GM23338 (cell line): ENCODE results near the gene NSUN7. TPM values are rescaled to one million over a fixed set of nuclear protein-coding genes. Genes with fewer than 3 reads are reported as not detected.
A peak's percentile ranks its signal among the peaks of the same experiment; 100 is the strongest.

ENCODE experiments used
- ATAC-seq: fragments of 200-7000 bp; cut with Tn5 transposase; 3 replicates; pipeline ENCODE4 v1.9.1; 2020
- DNase-seq: peaks from one replicate; pipeline ENCODE4 v3.0.0-alpha.2; 2015; ENCODE audit warnings: low spot score
- H2AFZ ChIP-seq: fragments of 200-600 bp; sonication (generic); 2 replicates; pipeline ENCODE4 v1.8.0; 2016; ENCODE audit warnings: antibody characterized with exemption, mild to moderate bottlenecking, moderate library complexity
- H3F3A ChIP-seq: fragments of 200-600 bp; sonication (generic); replicated peaks from 2 replicates; pipeline ENCODE4 v1.8.0; 2017; ENCODE audit warnings: antibody characterized with exemption, mixed run types, low read depth
- H3K27ac ChIP-seq: fragments of 200-600 bp; sonication (generic); 2 replicates; pipeline ENCODE4 v1.6.1; 2016; ENCODE audit warnings: low read depth
- H3K27me3 ChIP-seq: fragments of 200-600 bp; sonication (generic); 2 replicates; pipeline ENCODE4 v1.8.0; 2016; ENCODE audit warnings: mild to moderate bottlenecking, mixed run types, moderate library complexity; ENCODE audit not compliant: insufficient read depth
- H3K36me3 ChIP-seq: fragments of 200-600 bp; sonication (generic); 2 replicates; pipeline ENCODE4 v1.8.0; 2016; ENCODE audit warnings: mild to moderate bottlenecking; ENCODE audit not compliant: insufficient read depth
- H3K4me1 ChIP-seq: fragments of 200-600 bp; sonication (generic); 2 replicates; pipeline ENCODE4 v1.8.0; 2016; ENCODE audit warnings: mild to moderate bottlenecking, moderate library complexity; ENCODE audit not compliant: insufficient read depth
- H3K4me2 ChIP-seq: fragments of 200-600 bp; sonication (generic); 2 replicates; pipeline ENCODE4 v1.7.1; 2017; ENCODE audit warnings: mixed run types
- H3K4me3 ChIP-seq: fragments of 200-600 bp; sonication (generic); 2 replicates; pipeline ENCODE4 v1.6.1; 2016; ENCODE audit warnings: mixed run types
- H3K79me2 ChIP-seq: fragments of 200-600 bp; sonication (generic); replicated peaks from 2 replicates; pipeline ENCODE4 v1.8.0; 2017; ENCODE audit warnings: mild to moderate bottlenecking; ENCODE audit not compliant: insufficient read depth
- H3K9me2 ChIP-seq: fragments of 200-600 bp; sonication (generic); 2 replicates; pipeline ENCODE4 v1.8.0; 2017; ENCODE audit not compliant: insufficient read depth
- H4K20me1 ChIP-seq: fragments of 200-600 bp; sonication (generic); replicated peaks from 2 replicates; pipeline ENCODE4 v1.8.0; 2017; ENCODE audit warnings: mild to moderate bottlenecking; ENCODE audit not compliant: insufficient read depth
- H3K27ac Mint-ChIP-seq: 2 replicates; pipeline ENCODE4 v1.8.0; 2020; ENCODE audit warnings: inconsistent platforms, mild to moderate bottlenecking, moderate library complexity, mixed read lengths
- H3K27me3 Mint-ChIP-seq: 3 replicates; pipeline ENCODE4 v1.8.0; 2022; ENCODE audit warnings: low read depth, mild to moderate bottlenecking, moderate library complexity, mixed read lengths, inconsistent platforms; ENCODE audit not compliant: insufficient read depth, poor library complexity
- H3K36me3 Mint-ChIP-seq: 3 replicates; pipeline ENCODE4 v1.8.0; 2021; ENCODE audit warnings: low read depth, mild to moderate bottlenecking, inconsistent platforms, moderate library complexity, mixed read lengths
- H3K4me1 Mint-ChIP-seq: 3 replicates; pipeline ENCODE4 v1.8.0; 2020; ENCODE audit warnings: mild to moderate bottlenecking, inconsistent platforms, mixed read lengths
- H3K4me3 Mint-ChIP-seq: 3 replicates; pipeline ENCODE4 v1.8.0; 2021; ENCODE audit warnings: moderate library complexity, mild to moderate bottlenecking, inconsistent platforms, mixed read lengths
- H3K9me3 Mint-ChIP-seq: 3 replicates; pipeline ENCODE4 v1.8.0; 2020; ENCODE audit warnings: moderate library complexity, mild to moderate bottlenecking, inconsistent platforms, mixed read lengths
- CREB1 ChIP-seq: fragments of 250-450 bp; sonication (Bioruptor Pico); IDR thresholded peaks from 2 replicates; pipeline ENCODE4 v1.5.0; 2020; ENCODE audit warnings: low read depth, mild to moderate bottlenecking, moderate library complexity
- CTCF ChIP-seq, 2 experiments: fragments of 200-600 bp in 1 of 2; sonication (generic) in 1 of 2; conservative IDR thresholded peaks; 2 replicates each; pipeline versions ENCODE4 v1.5.1 to v1.6.1; 2016 to 2017; ENCODE audit warnings: antibody characterized with exemption in 2 of 2, low read depth in 2 of 2, mild to moderate bottlenecking in 2 of 2, moderate library complexity in 1 of 2
- ETS1 ChIP-seq: IDR thresholded peaks from 2 replicates; pipeline ENCODE4 v1.6.1; 2016; ENCODE audit warnings: antibody characterized with exemption
- EZH2 ChIP-seq: fragments of 200-600 bp; sonication (generic); IDR thresholded peaks from one replicate; pipeline ENCODE4 v1.8.0; 2017; ENCODE audit warnings: antibody characterized with exemption, mild to moderate bottlenecking, low read depth; ENCODE audit not compliant: unreplicated experiment
- EZH2phosphoT487 ChIP-seq: fragments of 200-600 bp; sonication (generic); IDR thresholded peaks from one replicate; pipeline ENCODE4 v1.8.1; 2018; ENCODE audit warnings: antibody characterized with exemption; ENCODE audit not compliant: unreplicated experiment
- JUNB ChIP-seq: IDR thresholded peaks from one replicate; pipeline ENCODE4 v1.6.1; 2016; ENCODE audit warnings: antibody characterized with exemption; ENCODE audit not compliant: unreplicated experiment
- NANOG ChIP-seq: IDR thresholded peaks from 2 replicates; pipeline ENCODE4 v1.6.1; 2016; ENCODE audit warnings: antibody characterized with exemption, borderline replicate concordance
- POLR2AphosphoS5 ChIP-seq: IDR thresholded peaks from 2 replicates; pipeline ENCODE4 v1.6.1; 2016; ENCODE audit warnings: antibody characterized with exemption, low read depth
- STAT1 ChIP-seq: IDR thresholded peaks from one replicate; pipeline ENCODE4 v1.6.1; 2016; ENCODE audit warnings: antibody characterized with exemption; ENCODE audit not compliant: unreplicated experiment
- ZNF114 ChIP-seq: fragments of 250-450 bp; sonication (Bioruptor Pico); IDR thresholded peaks from 2 replicates; pipeline ENCODE4 v1.5.0; 2020; ENCODE audit warnings: mild to moderate bottlenecking, moderate library complexity
- ZNF331 ChIP-seq: fragments of 250-450 bp; sonication (Bioruptor Pico); IDR thresholded peaks from 2 replicates; pipeline ENCODE4 v1.5.0; 2020; ENCODE audit warnings: low read depth, mild to moderate bottlenecking, moderate library complexity
- ZNF462 ChIP-seq: fragments of 250-450 bp; sonication (Bioruptor Pico); IDR thresholded peaks from 2 replicates; pipeline ENCODE4 v1.5.0; 2020; ENCODE audit warnings: mild to moderate bottlenecking, moderate library complexity
- polyA plus RNA-seq: library from polyadenylated mRNA; unstranded; fragments of >200 nt; fragmentation: Nextera tagmentation; extraction: Ambion mirVana; gene quantifications from 2 replicates; pipeline ENCODE4 v1.2.1, GENCODE V29; 2016
- total RNA-seq: library from RNA; depleted of rRNA; stranded (reverse); fragments of >200 nt; shearing (Covaris generic); gene quantifications from 2 replicates; pipeline ENCODE4 v1.2.3, GENCODE V29; 2014

NSUN7 gene
- total and polyA plus RNA-seq, 2 experiments from 2014 or later: 28.8 to 29.0 TPM

GRCh38 chr4:40730091-40730679 lies 19.6 kb upstream of the NSUN7 start:
- Histone ChIP-seq H3K9me2 (no peaks in the 10 kb centered on the region), H3K4me2 (no peak overlapping the region), H3F3A (no peaks in the 10 kb centered on the region), H3K4me1 (no peaks in the 10 kb centered on the region), H3K36me3 (no peaks in the 10 kb centered on the region), H3K27ac (no peak overlapping the region), H3K79me2 (no peaks in the 10 kb centered on the region), H4K20me1 (no peaks in the 10 kb centered on the region), H3K4me3 (no peak overlapping the region), H2AFZ (no peak overlapping the region), H3K27me3 (no peaks in the 10 kb centered on the region)
- H3K4me3 Mint-ChIP-seq: no peak overlapping the region
- H3K27ac Mint-ChIP-seq: no peak overlapping the region; the same call in 1 of the 2 replicates
- no peaks in the 10 kb centered on the region for H3K36me3 Mint-ChIP-seq
- ATAC-seq (no peak), DNase-seq (no peak)
- H3K9me3 Mint-ChIP-seq: no peaks in the 10 kb centered on the region; the same call in 2 of the 3 replicates
- H3K27me3 Mint-ChIP-seq: no peaks in the 10 kb centered on the region
- TF ChIP-seq POLR2AphosphoS5: no peak
- peaks cover 2% of the 10 kb centered on the region for H3K4me1 Mint-ChIP-seq

- no peaks in the 10 kb centered on the region for H3K27me3 Mint-ChIP-seq
- no peaks in the 10 kb centered on the region for H3F3A ChIP-seq
- no peaks in the 10 kb centered on the region for H3K36me3 ChIP-seq
- no peaks in the 10 kb centered on the region for H3K27me3 ChIP-seq
- peaks cover 2% of the 10 kb centered on the region for H3K4me1 Mint-ChIP-seq
- H3K79me2 ChIP-seq: no peaks in the 10 kb centered on the region
- H3K27ac ChIP-seq: no peak overlapping the region
- DNase-seq (no peak), ATAC-seq (no peak)
- H3K9me2 ChIP-seq: no peaks in the 10 kb centered on the region
- no peak overlapping the region for H3K4me3 ChIP-seq
- H2AFZ ChIP-seq: peak overlapping the region; percentile 72; the same call in 1 of the 2 replicates
- H4K20me1 ChIP-seq: no peaks in the 10 kb centered on the region
- H3K4me1 ChIP-seq: no peaks in the 10 kb centered on the region
- no peaks in the 10 kb centered on the region for H3K36me3 Mint-ChIP-seq
- no peak overlapping the region for H3K4me3 Mint-ChIP-seq
- H3K27ac Mint-ChIP-seq: no peak overlapping the region
- H3K4me2 ChIP-seq: no peak overlapping the region
- no peaks in the 10 kb centered on the region; the same call in 2 of the 3 replicates for H3K9me3 Mint-ChIP-seq
- no peak for TF ChIP-seq CTCF (conservative IDR thresholded peaks at IDR 0.05; ENCODE audit: low read depth in 2 of 2)
- no peak for TF ChIP-seq STAT1
- TF ChIP-seq CREB1 (CRISPR knock-in tag): no peak
- no peak for TF ChIP-seq ZNF462
- no peak for TF ChIP-seq ZNF331
- TF ChIP-seq EZH2phosphoT487: no peak
- TF ChIP-seq NANOG: no peak
- TF ChIP-seq JUNB: no peak
- TF ChIP-seq EZH2: no peak
- TF ChIP-seq ZNF114 (CRISPR knock-in tag): no peak
- no peak for TF ChIP-seq ETS1
- no peak for TF ChIP-seq POLR2AphosphoS5
Measured at GRCh38 chr4:40731361-40731760, 18.4 kb upstream of the NSUN7 start.
